ENCODE results near the gene ZNF775. TPM values are rescaled to one million over a fixed set of nuclear protein-coding genes. Genes with fewer than 3 reads are reported as not detected.

ZNF775 gene
- polyA plus RNA-seq, 3 donors = 1.3 to 2.7 (median 1.4) TPM

DNA sequence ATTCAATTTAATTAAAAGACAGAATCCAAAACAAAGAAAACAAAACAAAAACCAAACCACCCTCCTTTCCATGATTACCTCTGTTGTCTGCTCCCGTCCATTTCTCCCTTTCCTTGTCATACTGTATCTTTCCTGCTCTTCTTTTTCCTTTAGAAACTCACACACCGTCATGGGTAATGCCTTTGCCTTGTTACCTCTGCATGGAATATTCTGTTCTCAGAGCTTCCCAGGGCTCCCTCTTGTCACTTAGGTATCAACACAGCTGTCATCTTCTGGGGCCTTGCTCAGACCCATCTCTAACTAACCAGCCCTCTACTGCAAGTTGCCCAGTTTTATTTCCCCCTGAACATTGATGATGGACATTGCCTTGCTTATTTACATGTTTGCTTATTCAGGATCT is 41.1 kb downstream of the ZNF775 start:
- WGBS (ENCODE audit: insufficient coverage) = 78% methylated on average over 2 of the region's 2 CpGs
- peaks cover 0 to 3% (median 0%) of the 10 kb centered on the region in 7 donors for H3K9me3 Mint-ChIP-seq
- H3K27me3 Mint-ChIP-seq (ENCODE audit: low read depth in 3 of 3) = peaks cover 6 to 16% (median 8%) of the 10 kb centered on the region in 3 donors
- no peak overlapping the region for H3K27ac Mint-ChIP-seq
- peaks cover 10% of the 10 kb centered on the region for H3K4me1 Mint-ChIP-seq
- Histone ChIP-seq H3K4me2 (replicated peaks; ENCODE audit: extremely low read depth, low read length, poor library complexity, severe bottlenecking) (no peak overlapping the region), H4K20me1 (ENCODE audit: insufficient read depth, low read length) (no peaks in the 10 kb centered on the region), H2AFZ (ENCODE audit: insufficient read depth, low read depth, low read length, poor library complexity, severe bottlenecking) (no peak overlapping the region), H3K36me3 (replicated peaks in 1 of 2; ENCODE audit: control insufficient read depth in 1 of 2, insufficient read depth in 2 of 2, low read length in 2 of 2) (no peaks in the 10 kb centered on the region), H3K9me3 (replicated peaks in 1 of 2; ENCODE audit: control insufficient read depth in 1 of 2, insufficient read depth in 1 of 2, low read length in 2 of 2) (no peaks in the 10 kb centered on the region), H3K4me1 (ENCODE audit: control insufficient read depth in 1 of 2, insufficient read depth in 2 of 2, low read length in 2 of 2) (peaks cover 2 to 6% of the 10 kb centered on the region in 2 donors), H3K27ac (ENCODE audit: low read depth in 1 of 2, low read length in 2 of 2) (no peak overlapping the region), H3K79me2 (ENCODE audit: insufficient read depth, low read length) (no peaks in the 10 kb centered on the region), H3K27me3 (ENCODE audit: control insufficient read depth in 2 of 2, insufficient read depth in 2 of 2, low read length in 2 of 2) (no peaks in the 10 kb centered on the region), H3K4me3 (replicated peaks in 1 of 3; ENCODE audit: low read depth in 2 of 3, low read length in 3 of 3) (no peak overlapping the region), H3K9ac (ENCODE audit: insufficient read depth, low read length, poor library complexity, severe bottlenecking) (no peak overlapping the region)
- intact Hi-C loops (cut with micrococcal nuclease) = loop anchor here (2.0 kb wide), 1 partner anchor 63 kb away; no protein-coding TSS in a partner anchor
- DNase-seq = no peak
- TF ChIP-seq, protein P1, sequence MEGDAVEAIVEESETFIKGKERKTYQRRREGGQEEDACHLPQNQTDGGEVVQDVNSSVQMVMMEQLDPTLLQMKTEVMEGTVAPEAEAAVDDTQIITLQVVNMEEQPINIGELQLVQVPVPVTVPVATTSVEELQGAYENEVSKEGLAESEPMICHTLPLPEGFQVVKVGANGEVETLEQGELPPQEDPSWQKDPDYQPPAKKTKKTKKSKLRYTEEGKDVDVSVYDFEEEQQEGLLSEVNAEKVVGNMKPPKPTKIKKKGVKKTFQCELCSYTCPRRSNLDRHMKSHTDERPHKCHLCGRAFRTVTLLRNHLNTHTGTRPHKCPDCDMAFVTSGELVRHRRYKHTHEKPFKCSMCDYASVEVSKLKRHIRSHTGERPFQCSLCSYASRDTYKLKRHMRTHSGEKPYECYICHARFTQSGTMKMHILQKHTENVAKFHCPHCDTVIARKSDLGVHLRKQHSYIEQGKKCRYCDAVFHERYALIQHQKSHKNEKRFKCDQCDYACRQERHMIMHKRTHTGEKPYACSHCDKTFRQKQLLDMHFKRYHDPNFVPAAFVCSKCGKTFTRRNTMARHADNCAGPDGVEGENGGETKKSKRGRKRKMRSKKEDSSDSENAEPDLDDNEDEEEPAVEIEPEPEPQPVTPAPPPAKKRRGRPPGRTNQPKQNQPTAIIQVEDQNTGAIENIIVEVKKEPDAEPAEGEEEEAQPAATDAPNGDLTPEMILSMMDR (IDR thresholded peaks at IDR 0.05) = no peak
- H3K36me3 Mint-ChIP-seq = no peaks in the 10 kb centered on the region
- H3K4me3 Mint-ChIP-seq = no peak overlapping the region

DNA sequence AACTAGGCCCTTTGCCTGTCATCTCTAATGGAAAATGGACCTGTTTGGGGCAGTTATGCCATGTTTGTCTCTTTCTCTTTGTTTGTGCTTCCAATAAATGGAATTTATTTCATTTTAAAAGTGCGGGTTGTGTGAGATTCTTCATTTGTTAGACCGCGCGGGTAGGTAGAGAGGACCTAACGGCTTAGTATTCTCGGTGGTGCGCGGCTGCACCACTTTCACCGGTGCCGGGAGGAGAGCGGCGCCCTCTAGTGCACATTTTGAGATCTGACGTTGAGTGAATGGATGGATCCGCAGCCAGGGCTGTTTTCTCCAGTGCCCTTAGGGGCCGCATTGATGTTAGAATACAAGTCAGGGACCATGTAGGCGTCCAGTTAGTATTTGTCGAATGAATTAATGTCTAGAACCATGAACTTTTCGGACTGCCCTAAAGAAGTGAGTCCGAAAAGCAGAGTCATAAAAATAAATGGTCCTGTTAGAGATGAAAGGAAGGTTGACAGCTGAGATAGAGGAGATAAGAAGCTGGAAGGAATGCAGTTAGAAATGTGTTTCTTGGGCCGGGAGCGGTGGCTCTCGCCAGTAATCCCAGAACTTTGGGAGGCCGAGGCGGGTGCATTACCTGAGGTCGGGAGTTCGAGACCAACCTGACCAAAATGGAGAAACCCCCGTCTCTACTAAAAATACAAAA is 42.0 kb downstream of the ZNF775 start:
- peaks cover 6 to 16% (median 8%) of the 10 kb centered on the region in 3 donors for H3K27me3 Mint-ChIP-seq (ENCODE audit: low read depth in 3 of 3)
- Histone ChIP-seq H3K9ac (ENCODE audit: insufficient read depth, low read length, poor library complexity, severe bottlenecking) (no peak overlapping the region), H3K4me3 (replicated peaks in 1 of 3; ENCODE audit: low read depth in 2 of 3, low read length in 3 of 3) (peak overlapping the region in 1 of 3 experiments; percentile 19), H2AFZ (ENCODE audit: insufficient read depth, low read depth, low read length, poor library complexity, severe bottlenecking) (peak overlapping the region; percentile 54), H4K20me1 (ENCODE audit: insufficient read depth, low read length) (no peaks in the 10 kb centered on the region), H3K4me1 (ENCODE audit: control insufficient read depth in 1 of 2, insufficient read depth in 2 of 2, low read length in 2 of 2) (peaks cover 2 to 6% of the 10 kb centered on the region in 2 donors), H3K36me3 (replicated peaks in 1 of 2; ENCODE audit: control insufficient read depth in 1 of 2, insufficient read depth in 2 of 2, low read length in 2 of 2) (no peaks in the 10 kb centered on the region), H3K79me2 (ENCODE audit: insufficient read depth, low read length) (no peaks in the 10 kb centered on the region), H3K27ac (ENCODE audit: low read depth in 1 of 2, low read length in 2 of 2) (no peak overlapping the region), H3K4me2 (replicated peaks; ENCODE audit: extremely low read depth, low read length, poor library complexity, severe bottlenecking) (peak overlapping the region; percentile 26), H3K9me3 (replicated peaks in 1 of 2; ENCODE audit: control insufficient read depth in 1 of 2, insufficient read depth in 1 of 2, low read length in 2 of 2) (no peaks in the 10 kb centered on the region), H3K27me3 (ENCODE audit: control insufficient read depth in 2 of 2, insufficient read depth in 2 of 2, low read length in 2 of 2) (no peaks in the 10 kb centered on the region)
- H3K4me3 Mint-ChIP-seq = peak overlapping the region; percentile 18 to 75
- peak; percentile 62 to 67 (median 63) for DNase-seq
- WGBS (ENCODE audit: insufficient coverage) = 6% methylated on average over 18 of the region's 27 CpGs
- intact Hi-C loops (cut with micrococcal nuclease) = loop anchor here (2.0 kb wide), 1 partner anchor 64 kb away; no protein-coding TSS in a partner anchor
- peaks cover 0 to 3% (median 0%) of the 10 kb centered on the region in 7 donors for H3K9me3 Mint-ChIP-seq
- no peaks in the 10 kb centered on the region for H3K36me3 Mint-ChIP-seq
- peaks cover 10% of the 10 kb centered on the region for H3K4me1 Mint-ChIP-seq
- peak overlapping the region in 1 of 7 donors; percentile 45 for H3K27ac Mint-ChIP-seq
- TF ChIP-seq, protein P1 (IDR thresholded peaks at IDR 0.05) = peak; percentile 90
